Coronary artery (tissue), 2 donors: ENCODE data around the gene SMCO3.

Experiments used
- DNase-seq: peaks from one replicate; pipeline ENCODE4 v3.0.0-alpha.2; 2017; ENCODE audit warnings: low spot score
- H3K27ac ChIP-seq, 2 donors: fragments of 200-600 bp; sonication (generic); one replicate each; pipeline ENCODE4 v1.5.1; 2016 to 2019
- H3K4me3 ChIP-seq: fragments of 200-600 bp; sonication (generic); 2 replicates; pipeline ENCODE4 v1.5.1; 2016; ENCODE audit warnings: mild to moderate bottlenecking, moderate library complexity
- CTCF ChIP-seq: fragments of 200-600 bp; sonication (generic); IDR thresholded peaks from one replicate; pipeline ENCODE4 v1.5.1; 2019; ENCODE audit warnings: antibody characterized with exemption

The SMCO3 gene

GRCh38 chr12:14810167-14810952 is 3.6 kb downstream of the SMCO3 start:
- Histone ChIP-seq H3K4me3 (no peak overlapping the region), H3K27ac (no peak overlapping the region)
- DNase-seq = no peak
- TF ChIP-seq CTCF = no peak

- H3K27ac ChIP-seq = peak overlapping the region; percentile 95 to 96
- H3K4me3 ChIP-seq = peak overlapping the region; percentile 94
- DNase-seq = no peak
- TF ChIP-seq CTCF = no peak
These were observed 10.2 kb downstream of the SMCO3 start for GRCh38 chr12:14803830-14804160.

GRCh38 chr12:14803011-14803829 is 10.8 kb downstream of the SMCO3 start, which contains the start of the genes C12orf60 and WBP11:
TSS of gene C12orf60 (plus strand) at chr12:14803670. CDS start at chr12:14822936, 19,266 bp downstream.
TSS of gene WBP11 (minus strand) at chr12:14803478. CDS start at chr12:14801383, 2,095 bp downstream.
- Histone ChIP-seq H3K4me3 (peak within 1 kb of the TSS; percentile 94), H3K27ac (peak within 1 kb of the TSS; percentile 95 to 96)
- no peak for TF ChIP-seq CTCF
- DNase-seq = peak; percentile 97

GRCh38 chr12:14802721-14803010 is 11.3 kb downstream of the SMCO3 start:
- no peak for DNase-seq
- Histone ChIP-seq H3K27ac (peak overlapping the region; percentile 95 to 96), H3K4me3 (peak overlapping the region; percentile 94)
- no peak for TF ChIP-seq CTCF

GRCh38 chr12:14802247-14802646 is 11.7 kb downstream of the SMCO3 start:
- peak overlapping the region; percentile 94 for H3K4me3 ChIP-seq
- no peak for TF ChIP-seq CTCF
- peak overlapping the region; percentile 95 to 96 for H3K27ac ChIP-seq
- no peak for DNase-seq

GRCh38 chr12:14795028-14795448 is 18.9 kb downstream of the SMCO3 start:
- DNase-seq = no peak
- TF ChIP-seq CTCF = no peak
- no peak overlapping the region for H3K4me3 ChIP-seq
- no peak overlapping the region for H3K27ac ChIP-seq
